Renal cortex interstitium (tissue), 11 donors: ENCODE measurements around the gene EYA2. TPM values are rescaled to one million over a fixed set of nuclear protein-coding genes. Genes with fewer than 3 reads are reported as not detected.

ENCODE experiments used
- DNase-seq, 11 donors: peaks; one replicate each; pipeline ENCODE4 v3.0.0-alpha.2; 2013; ENCODE audit warnings: low read depth in 9 of 11, low spot score in 4 of 11; ENCODE audit errors: extremely low read depth in 1 of 11
- polyA plus RNA-seq, 3 donors: library from polyadenylated mRNA; unstranded; fragments of 120-200 nt; gene quantifications; one replicate each; pipeline ENCODE4 v1.2.1, GENCODE V29; 2013; ENCODE audit not compliant: insufficient read length in 3 of 3

EYA2 gene
- polyA plus RNA-seq, 3 donors = 0.40 to 0.95 (median 0.56) TPM

DNA sequence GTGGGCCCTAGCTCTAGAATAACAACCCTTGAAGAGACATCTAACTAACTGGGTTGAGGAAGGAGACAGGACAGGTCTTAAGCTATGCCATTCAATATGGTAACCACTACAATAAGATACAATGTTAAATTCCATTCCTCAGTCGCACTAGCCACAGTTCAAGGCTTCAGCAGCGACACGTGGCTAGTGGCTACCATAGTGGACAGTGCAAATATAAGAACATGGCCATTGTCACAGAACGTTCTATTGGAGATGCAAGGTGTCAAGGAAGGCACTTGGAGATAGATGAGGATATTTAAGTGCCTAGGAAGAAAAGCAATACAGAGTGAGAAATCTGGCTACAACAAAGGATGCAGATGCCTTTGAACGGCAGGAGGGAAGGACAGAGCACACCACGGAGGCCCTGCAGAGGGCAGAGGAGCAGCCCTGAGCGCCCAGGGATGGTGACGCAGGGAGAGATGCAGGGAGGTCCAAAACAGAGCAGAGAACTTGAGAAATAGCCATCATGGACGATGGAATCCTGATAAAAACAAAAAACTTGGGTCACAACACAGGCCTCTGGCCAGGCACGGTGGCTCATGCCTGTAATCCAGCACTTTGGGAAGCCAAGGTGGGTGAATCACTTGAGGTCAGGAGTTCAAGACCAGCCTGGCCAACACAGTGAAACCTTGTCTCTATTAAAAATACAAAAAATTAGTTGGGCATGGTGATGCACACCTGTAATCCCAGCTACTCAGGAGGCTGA lies 321.2 kb downstream of the EYA2 start:
- no peak for DNase-seq

DNA sequence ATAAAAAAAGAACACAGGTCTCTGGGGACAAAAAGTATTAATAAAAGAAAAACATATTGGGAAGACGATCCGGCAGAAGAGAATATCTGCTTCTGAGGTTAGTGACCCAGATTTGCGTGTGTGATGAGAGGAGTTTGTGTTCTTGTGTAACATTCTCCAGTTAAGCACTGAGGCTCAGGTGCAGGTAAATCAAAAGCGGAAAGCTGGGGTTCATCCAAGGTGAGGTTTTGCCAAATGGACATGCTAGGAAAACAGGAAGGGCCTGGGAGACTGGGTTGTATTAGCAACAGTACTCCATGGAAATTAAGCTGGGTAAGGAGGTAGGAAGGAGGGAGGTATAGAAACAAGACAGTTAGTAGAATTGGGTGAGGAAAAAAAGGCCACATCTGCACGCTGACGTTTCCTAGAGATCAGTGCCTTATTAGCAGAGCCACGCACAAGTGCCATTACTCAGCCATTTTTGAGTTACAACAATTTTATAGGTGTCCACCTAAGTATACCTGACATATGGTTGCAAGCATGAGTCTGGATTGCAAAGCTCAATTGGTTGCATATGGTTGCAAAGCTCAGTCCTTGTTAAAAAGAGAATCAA lies 322.3 kb downstream of the EYA2 start:
- no peak for DNase-seq

DNA sequence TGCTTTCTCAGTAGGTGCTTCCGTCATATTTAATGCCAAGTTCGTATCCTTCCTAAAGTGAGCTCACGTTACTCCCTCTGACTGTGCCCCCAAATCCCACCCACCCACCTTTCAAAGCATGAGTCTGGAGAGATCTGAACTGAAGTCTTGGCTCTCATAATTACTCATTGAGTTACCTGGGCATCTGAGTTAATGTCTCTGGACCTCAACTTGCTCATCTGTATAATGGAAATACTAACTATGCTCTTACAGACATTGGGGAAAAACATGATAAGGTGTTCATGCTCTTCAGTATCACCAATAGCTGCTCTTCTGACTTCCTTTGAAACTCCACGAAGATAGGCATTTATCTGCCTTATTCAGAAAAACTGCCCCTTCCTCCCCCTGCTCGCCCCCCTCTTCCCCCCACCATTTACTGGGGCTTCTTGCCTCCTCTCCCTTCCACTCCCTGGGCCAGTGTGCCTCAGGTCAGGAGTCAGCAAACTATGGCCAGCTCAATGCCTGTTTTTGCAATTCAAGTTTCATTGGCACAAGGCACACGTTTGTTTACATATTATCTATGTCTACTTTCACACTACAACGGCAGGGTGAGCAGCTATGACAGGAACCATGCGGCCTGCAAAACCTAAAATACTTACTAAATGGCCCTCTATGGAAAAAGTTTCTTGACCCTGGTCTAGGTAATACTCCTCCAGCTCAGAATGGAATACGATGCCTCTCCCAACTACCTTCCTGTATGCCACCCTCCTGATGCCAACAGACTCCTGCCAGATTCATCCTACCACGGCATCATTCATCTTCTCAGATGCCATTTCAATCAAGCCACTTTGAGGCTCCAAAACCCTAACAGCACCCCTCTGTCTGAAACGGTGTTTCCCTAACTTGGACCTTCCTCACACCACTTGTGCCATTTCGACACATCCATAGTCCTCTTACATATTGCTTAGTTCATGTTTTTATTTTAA lies 323.1 kb downstream of the EYA2 start:
- DNase-seq = no peak

DNA sequence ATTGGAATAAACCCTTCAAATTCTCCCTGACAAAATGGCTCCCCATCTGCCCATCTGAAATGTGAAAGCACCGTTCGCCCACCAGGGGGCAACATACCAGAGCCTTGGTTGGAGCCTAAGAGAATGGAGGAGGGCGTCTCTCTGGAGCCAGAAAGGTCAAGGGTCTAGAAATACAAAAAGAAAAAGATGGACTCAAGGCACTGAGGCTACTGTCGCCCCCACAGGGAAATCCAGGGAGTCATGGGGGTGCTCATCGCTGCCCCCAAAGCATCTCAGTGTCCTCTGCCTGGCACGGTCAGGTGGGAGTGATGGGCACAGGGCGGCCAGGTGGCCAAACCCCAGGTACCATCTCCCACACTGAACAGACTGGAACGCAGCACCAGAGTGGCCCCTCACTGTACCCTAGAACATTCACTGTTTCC lies 325.5 kb downstream of the EYA2 start:
- DNase-seq = no peak

DNA sequence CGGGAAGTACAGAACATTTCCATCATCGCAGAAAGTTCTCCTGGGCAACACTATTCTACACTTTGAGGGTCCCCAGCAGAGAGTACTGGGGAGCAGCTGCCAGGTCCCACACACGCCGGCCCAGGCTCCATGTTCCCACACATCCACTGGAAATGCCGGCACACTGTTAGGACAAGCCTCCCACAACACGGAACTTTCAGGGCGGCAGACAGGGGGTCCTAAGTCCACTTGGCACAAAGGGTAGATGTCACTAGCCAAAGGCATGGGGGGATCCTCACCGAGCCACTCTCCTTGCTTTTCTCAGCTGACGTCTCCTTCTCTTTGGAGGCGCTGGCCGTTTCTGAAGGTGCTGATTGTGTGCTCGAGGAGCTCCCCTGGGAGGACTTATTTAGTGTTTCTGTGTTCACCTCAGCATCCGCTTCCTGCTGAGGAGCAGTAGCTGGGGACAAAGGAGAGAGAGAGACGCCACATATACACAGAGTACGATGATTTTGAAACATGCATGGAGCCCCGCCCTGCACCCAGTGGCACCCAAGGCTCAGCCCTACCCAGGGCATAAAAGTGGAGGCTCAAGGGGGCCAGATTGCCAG lies 326.5 kb downstream of the EYA2 start:
- no peak for DNase-seq

DNA sequence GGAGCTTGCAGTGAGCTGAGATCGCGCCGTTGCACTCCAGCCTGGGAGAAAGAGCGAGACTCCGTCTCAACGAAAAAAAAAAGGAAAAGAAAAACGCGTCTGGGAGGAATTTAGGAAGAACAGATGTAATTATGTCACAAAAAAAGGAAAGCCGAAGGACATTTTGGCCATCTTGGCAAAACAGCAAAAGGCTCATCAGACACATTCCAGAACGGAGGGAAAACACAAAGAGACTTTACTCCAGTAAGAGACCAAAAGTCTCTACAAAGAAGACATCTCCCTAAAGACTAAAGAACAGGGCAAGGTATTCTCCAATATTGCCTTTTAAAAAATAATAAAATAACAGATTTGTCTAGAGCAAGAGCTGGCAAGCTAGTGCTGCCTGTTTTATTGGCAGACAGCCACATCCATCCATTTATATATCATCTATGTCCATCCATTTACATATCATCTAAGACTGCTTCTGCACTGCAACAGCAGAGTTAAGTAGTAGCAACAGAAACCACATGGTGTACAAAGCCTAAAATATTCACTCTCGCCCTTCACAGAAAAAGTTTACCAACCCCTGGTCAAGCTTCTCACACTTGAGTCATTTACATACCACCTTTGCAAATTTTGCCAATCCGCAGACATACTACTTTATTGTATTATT lies 328.0 kb downstream of the EYA2 start:
- DNase-seq = no peak

DNA sequence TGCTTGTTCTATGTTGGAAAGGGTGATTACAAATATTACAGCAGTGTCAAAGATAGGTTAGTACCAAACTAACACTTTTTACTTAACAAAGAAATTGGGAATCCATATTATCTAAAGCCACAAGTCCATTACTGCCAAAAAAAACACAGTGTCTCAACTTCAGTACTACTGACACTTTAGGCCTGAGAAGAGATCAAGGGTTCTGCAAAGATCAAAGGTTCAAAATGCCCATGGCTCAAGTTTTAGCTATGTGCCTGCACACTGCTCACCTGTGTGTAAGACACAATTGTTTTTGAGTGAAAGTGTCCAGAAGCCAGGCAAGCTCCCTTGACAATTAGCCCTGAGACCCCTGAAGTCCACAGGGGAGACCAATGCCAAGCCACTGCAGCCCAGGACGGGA lies 329.3 kb downstream of the EYA2 start:
- DNase-seq = no peak

DNA sequence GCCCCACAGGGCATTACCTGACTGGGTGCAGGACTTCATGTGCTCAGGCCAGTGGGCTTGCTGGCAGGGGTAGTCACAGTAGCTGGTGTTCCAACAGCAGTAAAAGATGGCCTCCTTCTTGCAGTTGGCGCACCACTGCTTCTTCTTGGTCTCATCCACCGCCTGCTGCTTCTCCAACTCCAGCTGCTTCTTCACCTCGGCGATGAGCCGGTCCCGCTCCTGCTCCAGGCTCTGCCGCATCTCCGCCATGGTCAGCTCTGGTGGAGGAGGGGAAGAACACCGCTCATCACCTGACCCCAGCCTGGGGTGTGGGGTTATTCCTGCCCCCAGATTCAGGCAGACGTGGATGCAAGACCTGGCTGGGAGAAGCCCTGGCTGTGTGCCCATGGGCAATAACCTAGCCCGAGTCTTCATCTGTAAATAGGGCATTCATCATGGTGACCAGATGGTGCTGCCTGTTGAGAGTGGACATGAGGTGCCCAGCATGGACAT lies 329.7 kb downstream of the EYA2 start:
- no peak for DNase-seq

DNA sequence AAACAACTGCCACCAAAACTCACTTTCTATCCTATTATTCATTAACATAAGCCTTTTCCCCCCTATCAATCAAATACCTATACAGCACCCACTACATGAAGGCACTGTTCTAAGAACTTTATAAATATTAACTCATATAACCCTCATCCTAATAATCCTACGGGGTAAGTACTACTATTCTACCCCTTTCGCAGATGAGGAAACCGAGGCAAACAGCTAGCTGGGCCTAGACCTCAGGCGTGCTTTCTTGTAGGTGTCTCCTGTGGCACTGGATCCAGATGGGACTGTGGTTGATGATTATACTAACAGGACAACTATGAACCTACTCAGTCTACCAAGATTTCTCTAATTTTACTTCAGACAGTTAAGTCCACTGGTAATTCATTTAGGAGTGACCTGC lies 330.2 kb downstream of the EYA2 start:
- DNase-seq = no peak

DNA sequence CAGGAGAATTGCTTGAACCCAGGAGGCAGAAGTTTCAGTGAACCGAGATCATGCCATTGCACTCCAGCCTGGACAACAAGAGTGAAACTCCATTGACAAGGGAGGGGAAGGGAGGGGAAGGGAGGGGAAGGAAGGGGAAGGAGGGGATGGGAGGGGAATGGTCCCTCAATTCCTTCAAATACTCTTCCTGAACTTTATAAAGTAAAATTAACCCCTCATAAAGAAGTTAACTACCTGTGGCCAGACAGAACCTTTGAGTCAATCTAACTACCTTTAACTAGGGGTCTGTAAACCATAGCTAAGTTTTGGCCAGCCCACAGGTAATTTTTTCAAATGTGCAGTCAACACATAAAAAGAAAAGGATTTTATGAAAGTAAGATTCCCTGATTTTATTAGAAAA lies 330.8 kb downstream of the EYA2 start:
- no peak for DNase-seq

DNA sequence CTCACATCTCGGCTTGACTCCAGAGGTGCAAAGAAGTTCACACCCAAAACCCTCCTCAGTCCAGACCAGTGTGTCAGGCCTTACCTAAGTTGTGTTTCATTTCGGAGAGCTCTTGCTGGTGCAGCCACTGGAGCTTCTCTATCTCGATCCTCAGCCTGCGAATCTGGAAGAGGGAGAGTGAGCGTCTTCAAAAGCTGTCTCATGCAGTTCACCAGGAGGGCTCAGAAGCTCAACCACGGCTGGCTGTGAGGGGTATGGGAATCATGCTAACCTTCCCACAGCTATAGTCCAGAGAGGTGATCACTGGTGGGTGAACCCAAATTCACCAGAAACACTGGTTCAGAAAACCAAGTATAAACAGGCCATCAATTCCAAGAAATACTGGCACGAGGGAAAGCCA lies 332.5 kb downstream of the EYA2 start:
- no peak for DNase-seq

DNA sequence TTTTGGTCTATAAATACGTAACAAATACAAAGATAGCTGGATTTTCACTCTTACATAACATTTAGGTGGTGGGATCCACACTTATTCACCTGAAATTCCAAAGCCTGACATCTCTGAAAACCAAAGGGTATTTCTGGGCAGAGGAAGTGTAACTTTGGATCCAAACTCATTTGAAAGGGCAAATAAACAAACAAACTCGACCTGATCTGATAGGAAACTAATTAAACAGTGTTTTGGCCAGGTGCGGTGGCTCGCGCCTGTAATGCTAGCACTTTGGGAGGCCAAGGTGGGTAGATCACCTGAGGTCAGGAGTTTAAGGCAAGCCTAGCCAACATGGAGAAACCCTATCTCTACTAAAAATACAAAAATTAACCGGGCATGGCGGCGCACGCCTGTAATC lies 332.9 kb downstream of the EYA2 start:
- DNase-seq = no peak

DNA sequence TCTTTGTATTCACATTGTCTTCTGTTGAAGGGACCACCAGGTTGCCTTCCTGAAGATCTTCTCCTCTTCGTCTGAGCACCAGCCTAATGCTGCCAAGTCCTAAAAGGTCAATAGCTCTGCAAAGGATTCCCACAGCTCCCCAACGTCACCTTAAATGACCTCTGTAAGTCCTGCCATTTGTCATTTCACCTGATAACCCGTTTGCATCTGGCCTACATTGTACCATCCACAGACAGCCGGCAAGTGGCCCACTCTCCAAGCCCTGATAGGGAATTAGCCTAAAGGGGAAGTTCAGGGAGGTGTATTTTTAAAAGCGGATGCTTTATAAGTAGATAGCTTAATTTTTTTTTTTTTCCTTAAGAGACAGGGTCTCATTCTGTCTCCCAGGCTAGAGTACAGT lies 334.0 kb downstream of the EYA2 start:
- no peak for DNase-seq

DNA sequence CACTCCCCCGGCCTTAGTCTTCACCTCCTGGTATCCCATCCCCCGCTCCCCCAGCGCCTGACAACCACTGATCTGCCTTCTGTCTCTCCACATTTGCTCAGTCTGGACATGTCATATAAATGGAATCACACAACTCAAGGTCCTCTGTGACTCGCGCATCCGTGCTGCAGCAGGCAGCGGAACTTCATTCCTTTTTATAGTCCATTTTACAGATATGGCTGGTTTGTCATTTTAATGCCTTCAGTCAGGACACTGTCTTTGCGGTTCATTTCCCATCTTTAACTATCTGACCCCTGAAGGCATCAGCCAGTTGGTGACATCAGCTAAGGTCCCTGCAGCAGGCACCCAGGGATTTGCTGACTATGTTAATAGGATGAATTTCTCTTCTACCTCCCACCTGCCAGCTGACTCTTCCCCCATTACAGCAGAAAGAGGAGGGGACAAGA lies 336.2 kb downstream of the EYA2 start:
- no peak for DNase-seq

DNA sequence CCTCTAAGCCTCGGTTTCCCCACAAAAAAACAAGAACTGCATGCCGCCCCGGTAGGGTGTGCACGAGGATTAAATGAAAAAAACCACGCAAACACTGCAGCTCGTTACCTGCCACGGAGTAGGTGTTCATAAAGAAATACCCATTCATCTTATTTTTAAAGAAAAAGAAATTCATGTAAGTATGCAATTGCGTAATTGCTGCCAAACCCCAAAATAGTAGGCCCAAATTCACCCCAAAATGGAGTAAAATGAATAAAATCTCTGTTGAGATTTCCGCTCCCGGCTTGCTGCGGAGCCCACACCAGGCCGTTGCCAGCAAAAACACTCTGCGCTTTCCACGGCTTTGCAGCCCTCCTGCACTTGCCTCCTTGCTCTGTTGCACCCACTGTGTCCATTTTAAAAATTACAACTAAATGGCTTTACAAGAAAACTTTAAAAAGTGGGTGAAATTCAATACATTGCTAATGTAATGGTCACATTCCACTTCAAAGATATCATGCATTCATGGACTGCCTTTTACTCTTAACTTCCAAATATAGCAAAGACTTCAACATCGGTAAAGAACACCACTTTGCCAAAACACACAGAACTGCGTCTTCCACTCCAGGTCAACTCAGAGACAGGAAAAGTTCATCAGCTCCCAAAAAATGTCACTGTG lies 336.9 kb downstream of the EYA2 start:
- DNase-seq = no peak

DNA sequence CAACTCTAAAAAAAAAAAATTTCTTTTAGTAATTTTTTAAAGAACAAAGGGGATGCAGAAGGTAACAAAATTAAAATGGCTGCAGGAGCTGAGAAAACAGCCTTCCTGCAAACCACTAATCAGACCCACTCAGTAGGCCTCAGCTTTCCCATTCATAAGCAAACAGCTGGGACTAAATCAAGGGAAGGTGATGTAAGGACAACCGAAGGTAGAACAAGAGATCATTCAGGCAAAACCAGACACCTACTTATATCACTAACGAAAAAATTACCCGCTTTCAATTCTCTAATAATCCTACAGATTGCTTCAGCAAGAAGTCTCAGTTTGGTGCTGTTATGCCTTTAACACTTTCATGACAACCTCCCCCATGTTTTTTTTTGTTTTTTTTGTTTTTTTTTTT lies 337.9 kb downstream of the EYA2 start:
- no peak for DNase-seq

DNA sequence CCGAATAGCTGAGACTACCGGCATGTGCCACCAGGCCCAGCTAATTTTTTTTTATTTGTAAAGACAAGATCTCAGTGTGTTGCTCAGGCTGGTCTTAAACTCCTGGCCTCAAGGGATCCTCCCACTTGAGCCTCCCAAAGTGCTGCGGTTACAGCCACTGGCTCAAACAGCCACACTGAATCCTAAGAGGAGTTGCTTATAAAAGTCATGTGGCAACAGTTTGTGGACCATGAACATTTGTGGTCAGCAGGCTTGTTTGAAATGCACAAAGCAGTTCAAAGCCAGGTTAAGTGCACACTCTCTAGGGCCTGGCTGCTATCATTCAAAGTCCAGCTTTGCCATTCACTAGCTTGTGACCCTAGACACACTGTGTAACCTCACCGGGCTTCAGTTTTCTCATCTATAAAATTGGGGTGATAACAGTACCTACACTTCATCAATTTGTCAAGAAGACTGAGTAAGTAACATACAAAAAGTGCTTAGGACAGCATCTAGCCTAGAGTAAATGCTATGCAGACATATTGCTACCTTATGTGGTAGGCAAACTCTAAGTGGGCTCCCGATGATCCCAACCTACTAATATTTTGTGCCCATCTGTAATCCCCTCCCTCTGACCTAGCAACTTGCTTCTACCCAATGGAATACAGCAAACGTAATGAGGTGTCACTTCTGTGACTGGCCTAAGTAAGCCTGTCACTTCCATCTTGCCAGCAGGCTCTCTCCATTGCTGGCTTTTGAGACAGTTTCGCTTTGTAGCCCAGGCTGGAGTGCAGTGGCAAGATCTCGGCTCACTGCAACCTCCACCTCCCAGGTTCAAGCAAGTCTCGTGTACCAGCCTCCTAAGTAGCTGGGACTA lies 338.9 kb downstream of the EYA2 start:
- no peak for DNase-seq

DNA sequence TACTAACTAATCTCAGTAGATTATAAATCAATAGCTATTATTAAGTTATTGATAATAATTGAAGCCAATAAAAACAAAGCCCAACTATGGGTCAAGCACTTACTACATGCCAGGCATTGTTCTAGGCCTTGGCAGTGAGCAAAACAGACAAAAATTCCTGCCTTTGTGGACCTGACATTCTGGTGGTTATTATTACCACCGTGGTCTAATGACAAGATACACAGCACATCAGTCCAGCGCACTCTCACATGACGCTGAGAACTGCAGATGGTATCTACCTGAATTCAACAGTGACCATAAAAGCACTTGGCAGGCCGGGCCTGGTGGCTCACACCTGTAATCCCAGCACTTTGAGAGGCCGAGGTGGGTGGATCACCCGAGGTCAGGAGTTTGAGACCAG lies 340.5 kb downstream of the EYA2 start:
- no peak for DNase-seq
